Endothelial cell of umbilical vein (primary cell): ENCODE data around the gene PRM3. TPM values are rescaled to one million over a fixed set of nuclear protein-coding genes. Genes with fewer than 3 reads are reported as not detected.
"Not testable (repeated sequence)": the region's sequence is repeated elsewhere in the genome, so short reads cannot be mapped to it uniquely, and the experiment has no call there.

ENCODE experiments used
- BruUV-seq: library from RNA; stranded (reverse); fragments of 400-500 nt; replicated peaks from 2 replicates; lab custom pipeline; 2021; lab: Mats Ljungman, UMichigan
- CTCF ChIA-PET: fragments of 300-600, 350-600 bp; sonication (Branson Sonifier 250); formaldehyde crosslinking; loops from one replicate; lab custom pipeline; 2021; ENCODE audit warnings: antibody characterized with exemption, inconsistent platforms; lab: Charles Lee
- POLR2A ChIA-PET: fragments of 300-600, 350-600 bp; sonication (Branson Sonifier 250); formaldehyde crosslinking; loops from one replicate; lab custom pipeline; 2021; ENCODE audit warnings: antibody characterized with exemption, inconsistent platforms; lab: Charles Lee
- DNase-seq: peaks from one replicate; pipeline ENCODE4 v3.0.0-alpha.2; 2011; ENCODE audit warnings: low read depth, low spot score
- FAIRE-seq: peaks from 2 replicates; lab custom pipeline; 2011; peaks lifted over from hg19 to GRCh38; lab: Jason Lieb, UNC
- H2AFZ ChIP-seq: 2 replicates; pipeline ENCODE4 v1.6.0; 2012; ENCODE audit warnings: low read depth, low read length, control low read depth, inconsistent platforms
- H3K27ac ChIP-seq: 2 replicates; pipeline ENCODE4 v1.5.1; 2011; ENCODE audit warnings: low read depth, mild to moderate bottlenecking, control low read depth, low read length, moderate library complexity; ENCODE audit not compliant: insufficient read depth
- H3K27me3 ChIP-seq, 2 experiments: 2 replicates each; pipeline versions ENCODE4 v1.6.0 to v1.6.1; 2011; ENCODE audit warnings: low read length in 2 of 2, mixed read lengths in 1 of 2; ENCODE audit not compliant: control insufficient read depth in 2 of 2, insufficient read depth in 2 of 2
- H3K36me3 ChIP-seq, 2 experiments: 2 replicates in 1 of 2; 3 replicates in 1 of 2; pipeline ENCODE4 v1.5.1; 2011; ENCODE audit warnings: low read length in 2 of 2, mild to moderate bottlenecking in 1 of 2, moderate library complexity in 1 of 2; ENCODE audit not compliant: control insufficient read depth in 2 of 2, insufficient read depth in 2 of 2; ENCODE audit errors: extremely low read depth in 1 of 2
- H3K4me1 ChIP-seq: 3 replicates; pipeline ENCODE4 v1.5.1; 2011; ENCODE audit warnings: mild to moderate bottlenecking, low read length; ENCODE audit not compliant: control insufficient read depth, insufficient read depth; ENCODE audit errors: extremely low read depth
- H3K4me2 ChIP-seq: 2 replicates; pipeline ENCODE4 v1.6.1; 2011; ENCODE audit warnings: low read length, control low read depth, mixed read lengths; ENCODE audit not compliant: insufficient read depth
- H3K4me3 ChIP-seq, 3 experiments: fragments of 200-600 bp in 1 of 3; sonication (generic), shearing (Covaris generic) in 1 of 3; replicated peaks in 1 of 3; 2 replicates each; pipeline ENCODE4 v1.5.1; 2011 to 2016; ENCODE audit warnings: control low read depth in 3 of 3, low read length in 3 of 3, mild to moderate bottlenecking in 2 of 3, inconsistent platforms in 1 of 3, low read depth in 1 of 3, moderate library complexity in 1 of 3; ENCODE audit not compliant: insufficient read depth in 1 of 3
- H3K79me2 ChIP-seq: 2 replicates; pipeline ENCODE4 v1.6.0; 2012; ENCODE audit warnings: low read length, inconsistent platforms; ENCODE audit not compliant: control insufficient read depth, insufficient read depth
- H3K9ac ChIP-seq: replicated peaks from 2 replicates; pipeline ENCODE3; 2011; ENCODE audit warnings: low read length, control low read depth; ENCODE audit not compliant: insufficient read depth; ENCODE audit errors: extremely low read depth
- H3K9me1 ChIP-seq: replicated peaks from 3 replicates; pipeline ENCODE4 v1.6.0; 2011; ENCODE audit warnings: mild to moderate bottlenecking, low read length; ENCODE audit not compliant: control insufficient read depth, insufficient read depth; ENCODE audit errors: extremely low read depth
- H3K9me3 ChIP-seq: replicated peaks from 2 replicates; pipeline ENCODE4 v1.5.1; 2012; ENCODE audit warnings: low read length, inconsistent platforms; ENCODE audit not compliant: control insufficient read depth, insufficient read depth
- H4K20me1 ChIP-seq: replicated peaks from 2 replicates; pipeline ENCODE3; 2011; ENCODE audit warnings: mild to moderate bottlenecking, low read length; ENCODE audit not compliant: control insufficient read depth, insufficient read depth; ENCODE audit errors: extremely low read depth
- CTCF ChIP-seq, 2 donors: IDR thresholded peaks; 1 replicate in 1 of 2; 2 replicates in 1 of 2; pipeline ENCODE4 v1.5.1; 2011; ENCODE audit warnings: low read length in 2 of 2, mild to moderate bottlenecking in 2 of 2, moderate library complexity in 2 of 2, control low read depth in 1 of 2, inconsistent platforms in 1 of 2, low read depth in 1 of 2; ENCODE audit not compliant: insufficient read depth in 1 of 2; ENCODE audit errors: extremely low read depth in 1 of 2
- EZH2 ChIP-seq: IDR thresholded peaks from 2 replicates; pipeline ENCODE4 v1.6.1; 2012; ENCODE audit warnings: borderline replicate concordance, low read depth, mild to moderate bottlenecking, moderate library complexity, low read length, inconsistent platforms; ENCODE audit not compliant: severe bottlenecking
- FOS ChIP-seq: IDR thresholded peaks from 2 replicates; pipeline ENCODE4 v1.6.1; 2011; ENCODE audit warnings: mild to moderate bottlenecking, low read length, moderate library complexity, borderline replicate concordance; ENCODE audit not compliant: insufficient read depth
- GATA2 ChIP-seq: IDR thresholded peaks from 2 replicates; pipeline ENCODE4 v1.7.0; 2011; ENCODE audit warnings: low read depth, mild to moderate bottlenecking, moderate library complexity, mixed read lengths, low read length; ENCODE audit not compliant: insufficient read length, insufficient read depth
- JUN ChIP-seq: IDR thresholded peaks from 2 replicates; pipeline ENCODE4 v1.6.1; 2011; ENCODE audit warnings: borderline replicate concordance, low read depth; ENCODE audit not compliant: insufficient read length, insufficient read depth
- MAX ChIP-seq: IDR thresholded peaks from 2 replicates; pipeline ENCODE4 v1.6.1; 2011; ENCODE audit not compliant: insufficient read depth, insufficient read length
- MYC ChIP-seq: IDR thresholded peaks from one replicate; pipeline ENCODE4 v1.6.1; 2011; ENCODE audit warnings: mild to moderate bottlenecking, low read depth, low read length
- POLR2A ChIP-seq: IDR thresholded peaks from 2 replicates; pipeline ENCODE4 v1.6.1; 2012; ENCODE audit warnings: low read depth, mild to moderate bottlenecking, control low read depth, low read length
- POLR2AphosphoS5 ChIP-seq: IDR thresholded peaks from 2 replicates; pipeline ENCODE4 v1.6.1; 2012; ENCODE audit warnings: low read depth, mild to moderate bottlenecking, control low read depth, low read length, moderate library complexity; ENCODE audit not compliant: insufficient read depth
- dilution Hi-C: fragments of 300-500 bp; cut with MboI; formaldehyde crosslinking; loops from one replicate; pipeline ENCODE4 v1.15.0; 2019; ENCODE audit warnings: low sequenced_read_pairs; ENCODE audit not compliant: extremely low pct_ligation_motif_present
- intact Hi-C: fragments of 100-400 bp; cut with micrococcal nuclease; formaldehyde crosslinking; loops from one replicate; pipeline ENCODE4 v1.10.0; 2022
- polyA plus RNA-seq, 4 experiments: library from polyadenylated mRNA; depleted of rRNA in 3 of 4; stranded (reverse) in 3 of 4; unstranded in 1 of 4; fragments of >200 nt; gene quantifications; 2 replicates each; pipeline versions ENCODE4 v1.2.1 to v1.2.3, GENCODE V29; 2011 to 2012; ENCODE audit warnings: missing spikeins in 1 of 4
- total RNA-seq: library from RNA; stranded (reverse); gene quantifications from 2 replicates; pipeline ENCODE4 v1.2.3, GENCODE V29; 2021

The PRM3 gene
- total and polyA plus RNA-seq, 2 donors (not counting 3 experiments of a cell fraction or from before 2014, with no cell fraction given): not detected

GRCh38 chr16:11299865-11300559 is 26.6 kb upstream of the PRM3 start:
- Histone ChIP-seq H3K4me3 (no peak overlapping the region), H3K9me3 (no peaks in the 10 kb centered on the region), H3K4me1 (no peaks in the 10 kb centered on the region), H3K27ac (no peak overlapping the region), H3K4me2 (no peak overlapping the region), H4K20me1 (no peaks in the 10 kb centered on the region), H3K79me2 (no peaks in the 10 kb centered on the region), H3K27me3 (no peaks in the 10 kb centered on the region), H3K9me1 (no peaks in the 10 kb centered on the region), H3K36me3 (no peaks in the 10 kb centered on the region), H2AFZ (no peak overlapping the region), H3K9ac (no peak overlapping the region)
- DNase-seq (no peak), FAIRE-seq (no peak)
- intact Hi-C loops: no loop called here
- ChIA-PET CTCF (no interaction called here), POLR2A (no interaction called here)
- dilution Hi-C loops: no loop called here
- BruUV-seq: no TSS peak
- TF ChIP-seq FOS (no peak), MAX (no peak), JUN (no peak), POLR2A (no peak), GATA2 (no peak), MYC (no peak), POLR2AphosphoS5 (no peak), CTCF (IDR thresholded peaks at IDR 0.05; ENCODE audit: extremely low read depth in 1 of 2, insufficient read depth in 1 of 2, low read depth in 1 of 2, low read length in 2 of 2) (no peak), EZH2 (no peak)

GRCh38 chr16:11298950-11299547 is 25.6 kb upstream of the PRM3 start:
- H3K27ac ChIP-seq, H3K27me3 ChIP-seq, H2AFZ ChIP-seq, FAIRE-seq, H3K79me2 ChIP-seq, dilution Hi-C loops, H3K9me1 ChIP-seq, BruUV-seq, H3K4me2 ChIP-seq, H3K4me1 ChIP-seq, POLR2A ChIA-PET, intact Hi-C loops, H3K4me3 ChIP-seq, H3K9me3 ChIP-seq, H3K36me3 ChIP-seq, DNase-seq, H3K9ac ChIP-seq, H4K20me1 ChIP-seq: not testable (repeated sequence)
- CTCF ChIA-PET: interaction anchor here (1.1 to 2.2 kb wide), 3 partner anchors 13 to 345 kb away, joined by 3 to 8 read pairs (median 4); partner anchors contain the start of gene SOCS1
